NCI-H226 (cell line): ENCODE data around the gene UIMC1.

Source experiments
- DNase-seq: peaks from one replicate; pipeline ENCODE4 v3.0.0-alpha.2; 2015

The UIMC1 gene

GRCh38 chr5:176952531-176953193 is 53.9 kb downstream of the UIMC1 start:
- no peak for DNase-seq

- DNase-seq = no peak
These were observed 58.1 kb downstream of the UIMC1 start for GRCh38 chr5:176948458-176948857.

GRCh38 chr5:176947847-176948246 is 58.7 kb downstream of the UIMC1 start:
- no peak for DNase-seq

GRCh38 chr5:176944268-176944667 is 62.3 kb downstream of the UIMC1 start:
- DNase-seq = no peak

- no peak for DNase-seq
These were observed 62.8 kb downstream of the UIMC1 start for GRCh38 chr5:176943816-176944215.

- no peak for DNase-seq
These were observed 64.6 kb downstream of the UIMC1 start for GRCh38 chr5:176941951-176942350.

- DNase-seq = no peak
These were observed 68.1 kb downstream of the UIMC1 start for GRCh38 chr5:176938472-176938871.

- DNase-seq = no peak
These were observed 71.6 kb downstream of the UIMC1 start for GRCh38 chr5:176935017-176935416.

- DNase-seq = no peak
These were observed 72.2 kb downstream of the UIMC1 start for GRCh38 chr5:176934309-176934930.

GRCh38 chr5:176929654-176930053 is 76.9 kb downstream of the UIMC1 start:
- DNase-seq = no peak

GRCh38 chr5:176927562-176927961 is 79.0 kb downstream of the UIMC1 start:
- DNase-seq = no peak

GRCh38 chr5:176922817-176923216 is 83.8 kb downstream of the UIMC1 start:
- no peak for DNase-seq

- DNase-seq = no peak
These were observed 84.9 kb downstream of the UIMC1 start for GRCh38 chr5:176921714-176922113.

- no peak for DNase-seq
These were observed 88.0 kb downstream of the UIMC1 start for GRCh38 chr5:176918613-176919012.

GRCh38 chr5:176916337-176916736 is 90.2 kb downstream of the UIMC1 start:
- DNase-seq = no peak

- no peak for DNase-seq
These were observed 90.7 kb downstream of the UIMC1 start for GRCh38 chr5:176915906-176916305.

GRCh38 chr5:176912115-176912514 is 94.5 kb downstream of the UIMC1 start:
- DNase-seq = no peak

GRCh38 chr5:176908675-176909368 is 97.8 kb downstream of the UIMC1 start:
- no peak for DNase-seq

GRCh38 chr5:176906796-176907195 is 99.8 kb downstream of the UIMC1 start:
- DNase-seq = no peak

GRCh38 chr5:176906126-176906525 is 100.5 kb downstream of the UIMC1 start:
- DNase-seq = no peak

- DNase-seq = no peak
These were observed 102.3 kb downstream of the UIMC1 start for GRCh38 chr5:176904276-176904675.

- DNase-seq = no peak
These were observed 103.5 kb downstream of the UIMC1 start for GRCh38 chr5:176902911-176903664.

- DNase-seq = no peak
These were observed 104.3 kb downstream of the UIMC1 start for GRCh38 chr5:176902102-176902814.
